GM19240 (cell line): ENCODE results near the gene ARPIN.
"Not testable (repeated sequence)": the region's sequence is repeated elsewhere in the genome, so short reads cannot be mapped to it uniquely, and the experiment has no call there.

Experiments
- DNase-seq: peaks from one replicate; pipeline ENCODE4 v3.0.0; 2011; ENCODE audit warnings: low spot score; ENCODE audit not compliant: insufficient read length

Gene ARPIN

DNA sequence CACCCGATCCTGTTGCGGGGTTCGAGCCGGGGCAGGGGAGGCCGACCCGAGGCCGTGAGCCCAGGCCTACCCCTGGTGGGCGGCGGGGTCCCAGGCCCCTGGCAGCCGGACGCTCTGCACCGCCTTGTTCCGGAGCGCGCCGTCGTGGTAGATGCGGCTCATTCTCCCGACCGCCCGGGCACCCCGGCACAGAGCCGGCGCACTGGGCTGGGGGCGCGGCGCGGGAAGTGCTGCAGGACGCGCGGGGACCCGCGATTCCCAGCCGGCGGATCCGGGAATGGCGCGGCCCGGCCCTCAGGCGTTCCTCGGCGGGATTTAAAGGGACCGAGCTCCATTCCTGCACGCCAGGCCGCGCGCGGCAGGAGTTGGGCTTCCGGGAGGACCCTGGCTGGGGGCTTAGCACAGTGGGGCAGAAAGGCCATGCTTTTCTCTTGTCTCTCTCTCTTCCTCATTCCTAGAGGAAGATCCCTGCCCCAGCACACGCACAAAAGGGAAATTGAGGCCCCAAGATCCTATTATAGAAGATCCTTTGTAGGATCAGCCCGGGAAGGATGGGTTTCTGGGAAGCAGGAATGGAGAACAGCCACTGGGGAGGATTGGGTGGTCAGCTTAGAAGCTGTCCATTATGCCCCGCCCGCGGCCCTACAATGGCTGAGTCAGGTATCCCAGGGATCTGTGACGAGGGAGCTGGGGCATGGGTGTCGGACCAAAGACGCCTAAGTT lies at the start of gene ARPIN:
Gene ARPIN, minus strand, starts transcription at position 279 of the 723 bp plus-strand sequence. Its CDS starts 117 bp downstream, at position 162.
- no peak for DNase-seq

DNA sequence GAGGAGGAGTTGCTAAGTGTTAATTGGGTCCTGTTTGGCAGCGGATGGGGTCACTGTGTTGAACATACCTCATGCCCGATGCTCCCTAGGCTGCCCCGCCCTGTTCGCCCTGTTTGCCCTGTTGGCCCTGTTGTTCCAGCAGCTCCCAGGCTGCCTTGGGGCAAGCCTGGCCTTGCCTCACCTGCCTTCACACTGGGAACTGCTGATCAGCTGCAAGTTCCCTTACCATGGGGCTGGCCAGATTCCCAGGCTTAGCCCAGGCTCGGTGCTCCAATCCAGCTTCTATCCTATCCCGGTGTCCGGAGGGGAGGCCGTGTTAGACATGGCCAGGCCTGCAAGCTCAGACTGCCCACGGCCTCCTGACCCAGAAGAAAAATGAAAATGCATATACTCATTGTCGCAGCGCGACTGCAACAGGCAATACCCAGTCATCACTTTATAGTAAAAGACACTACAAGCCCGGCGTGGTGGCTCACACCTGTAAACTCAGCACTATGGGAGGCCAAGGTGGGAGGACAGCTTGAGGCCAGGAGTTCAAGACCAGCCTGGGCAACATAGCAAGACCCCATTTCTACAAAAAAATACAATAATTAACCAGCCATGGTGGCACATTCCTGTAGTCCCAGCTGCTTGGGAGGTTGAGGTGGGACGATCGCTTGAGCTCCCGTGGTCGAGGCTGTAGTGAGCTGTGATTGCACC lies 45.5 kb upstream of the ARPIN start:
- no peak for DNase-seq

DNA sequence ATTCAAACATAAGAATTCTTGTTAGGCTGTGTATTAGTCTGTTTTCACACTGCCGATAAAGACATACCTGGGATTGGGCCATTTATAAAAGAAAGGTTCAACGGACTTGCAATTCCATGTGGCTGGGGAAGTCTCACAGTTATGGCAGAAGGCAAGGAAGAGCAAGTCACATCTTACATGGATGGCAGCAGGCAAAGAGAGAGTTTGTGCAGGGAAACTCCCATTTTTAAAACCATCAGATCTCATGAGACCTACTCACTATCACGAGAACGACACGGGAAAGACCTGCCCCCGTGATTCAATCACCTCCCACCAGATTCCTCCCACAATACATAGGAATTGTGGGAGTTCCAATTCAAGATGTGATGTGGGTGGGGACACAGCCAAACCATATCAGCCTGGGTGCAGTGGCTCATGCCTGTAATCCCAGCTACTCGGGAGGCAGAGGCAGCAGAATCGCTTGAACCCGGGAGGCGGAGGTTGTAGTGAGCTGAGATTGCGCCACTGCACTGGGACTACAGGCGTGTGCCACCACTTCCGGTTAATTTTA lies 42.8 kb upstream of the ARPIN start:
- not testable (repeated sequence) for DNase-seq

DNA sequence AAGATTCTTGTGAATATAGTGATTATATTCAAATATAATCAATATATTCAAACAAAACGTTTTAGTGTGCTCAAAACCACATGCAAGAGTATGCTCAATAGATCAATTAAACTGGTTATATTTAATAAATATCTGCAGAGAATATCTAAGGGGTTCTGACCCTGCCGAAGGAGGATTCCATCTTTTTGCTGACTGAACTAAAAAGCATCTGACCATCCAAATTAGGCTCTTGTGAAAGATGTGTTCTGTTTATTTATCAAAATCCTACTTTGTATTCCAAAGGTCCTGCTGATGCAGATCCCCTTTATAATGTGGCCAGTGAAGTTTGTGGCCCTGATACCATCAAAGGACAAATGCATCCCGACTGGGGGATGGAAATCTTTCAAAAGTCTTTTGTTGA lies 41.8 kb upstream of the ARPIN start:
- DNase-seq, result no peak

DNA sequence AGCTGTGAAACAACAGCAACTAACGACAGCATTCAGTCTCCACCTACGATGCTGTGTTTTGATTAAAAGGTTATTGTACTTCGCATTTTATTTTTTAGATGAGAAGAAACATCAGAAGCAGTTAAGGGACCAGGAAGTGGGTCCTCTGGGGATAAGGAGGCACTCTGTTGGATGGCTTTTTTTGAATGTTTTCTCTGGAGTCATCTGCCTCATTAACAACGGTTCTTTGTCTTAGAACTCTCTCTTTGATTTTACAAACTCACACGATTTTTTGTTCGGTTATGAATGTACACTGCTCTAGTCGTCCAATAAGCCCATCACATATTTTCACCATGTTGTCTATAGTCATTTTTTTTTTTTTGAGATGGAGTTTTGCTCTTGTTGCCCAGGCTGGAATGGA lies 36.0 kb upstream of the ARPIN start:
- DNase-seq, result no peak

DNA sequence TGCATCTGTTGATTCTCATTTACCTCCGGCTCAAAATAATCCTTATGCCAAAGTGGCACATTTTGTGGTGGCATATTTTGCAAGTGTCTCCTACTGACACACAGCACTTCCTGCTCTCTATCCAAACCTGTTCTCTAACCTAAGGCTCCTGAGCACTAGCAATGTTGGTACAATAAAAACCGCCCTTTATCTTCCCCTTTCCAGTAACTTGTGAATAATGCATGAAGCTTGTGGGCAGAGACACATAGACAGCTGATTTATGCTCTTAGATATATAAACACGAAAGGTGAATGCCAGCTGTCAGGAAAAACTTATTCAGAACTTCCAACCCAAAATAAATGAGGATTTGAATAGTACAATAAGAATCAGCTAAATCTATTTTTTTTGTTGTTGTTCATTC lies 34.6 kb upstream of the ARPIN start:
- no peak for DNase-seq

DNA sequence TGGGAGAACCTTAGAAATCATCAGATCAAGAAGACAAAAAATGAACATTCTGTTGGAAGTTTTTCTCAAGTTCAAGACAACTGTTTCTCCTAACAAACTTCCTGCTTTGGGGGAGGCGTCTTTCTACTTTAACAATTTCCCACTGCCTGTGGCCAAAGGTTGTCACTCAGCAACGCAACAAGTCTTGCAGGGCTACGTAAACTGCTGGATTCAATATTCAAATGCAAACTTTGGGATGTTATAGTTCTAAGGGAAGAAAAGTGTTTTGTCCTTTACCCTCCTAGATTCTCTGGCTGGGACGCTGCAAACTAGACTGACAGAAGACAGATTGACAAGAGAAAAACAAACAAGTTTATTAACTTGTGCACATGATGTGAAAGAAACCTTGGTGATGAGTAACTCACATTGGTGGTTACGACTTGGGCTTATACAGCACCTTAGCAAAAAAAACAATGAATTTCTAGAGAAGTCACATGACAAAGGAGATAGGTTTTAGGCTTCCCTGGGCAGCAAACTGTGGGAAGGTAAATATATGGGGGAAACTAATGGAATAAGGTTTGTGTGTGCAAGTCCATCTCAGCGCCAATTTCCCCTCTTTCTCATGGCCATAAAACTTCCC lies 34.0 kb upstream of the ARPIN start:
- DNase-seq, result no peak

DNA sequence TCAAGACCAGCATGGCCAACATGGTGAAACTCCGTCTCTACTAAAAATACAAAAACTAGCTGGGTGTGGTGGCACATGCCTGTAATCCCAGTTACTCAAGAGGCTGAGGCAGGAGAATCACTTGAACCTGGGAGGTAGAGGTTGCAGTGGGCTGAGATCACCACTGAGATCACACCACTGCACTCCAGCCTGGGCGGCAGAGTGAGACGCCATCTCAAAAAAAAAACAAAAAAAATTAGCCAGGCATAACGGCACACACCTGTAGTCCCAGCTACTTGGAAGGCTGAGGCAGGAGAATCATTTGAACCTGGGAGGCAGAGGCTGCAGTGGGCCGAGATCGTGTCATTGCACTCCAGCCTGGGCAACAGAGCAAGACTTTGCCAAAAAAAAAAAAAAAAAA lies 31.0 kb upstream of the ARPIN start:
- DNase-seq, result not testable (repeated sequence)

DNA sequence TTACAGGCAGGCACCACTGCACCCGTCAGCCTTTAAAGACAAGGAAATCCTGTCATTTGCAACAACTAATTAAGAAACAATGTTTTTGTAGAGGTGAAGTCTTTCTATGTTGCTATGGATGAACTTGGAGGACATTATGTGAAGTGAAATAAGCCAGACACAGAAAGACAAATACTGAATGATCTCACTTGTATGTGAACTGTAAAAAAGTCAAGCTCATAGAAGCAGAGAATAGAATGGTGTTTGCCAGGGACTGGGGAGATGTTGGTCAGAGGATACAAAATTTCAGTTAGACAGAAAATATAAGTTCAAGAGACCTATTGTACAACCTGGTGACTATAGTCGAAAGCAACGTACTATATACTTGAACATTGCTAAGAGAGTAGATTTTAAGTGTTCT lies 27.2 kb upstream of the ARPIN start:
- DNase-seq, result no peak

DNA sequence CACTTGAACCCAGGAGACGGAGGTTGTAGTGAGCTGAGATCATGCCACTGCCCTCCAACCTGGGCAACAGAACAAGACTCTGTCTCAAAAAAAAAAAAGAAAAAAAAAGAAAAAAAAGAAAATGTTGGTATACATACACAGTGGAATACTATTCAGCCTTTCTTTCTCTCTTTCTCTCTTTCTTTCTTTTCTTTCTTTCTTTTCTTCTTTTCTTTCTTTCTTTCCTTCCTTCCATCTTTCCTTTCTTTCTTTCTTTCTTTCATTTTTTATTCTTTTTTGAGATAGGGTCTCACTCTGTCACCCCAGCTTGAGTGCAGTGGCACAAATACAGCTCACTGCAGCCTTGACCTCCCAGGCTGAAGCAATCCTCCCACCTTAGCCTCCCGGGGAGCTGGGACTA lies 26.6 kb upstream of the ARPIN start:
- DNase-seq, result not testable (repeated sequence)

DNA sequence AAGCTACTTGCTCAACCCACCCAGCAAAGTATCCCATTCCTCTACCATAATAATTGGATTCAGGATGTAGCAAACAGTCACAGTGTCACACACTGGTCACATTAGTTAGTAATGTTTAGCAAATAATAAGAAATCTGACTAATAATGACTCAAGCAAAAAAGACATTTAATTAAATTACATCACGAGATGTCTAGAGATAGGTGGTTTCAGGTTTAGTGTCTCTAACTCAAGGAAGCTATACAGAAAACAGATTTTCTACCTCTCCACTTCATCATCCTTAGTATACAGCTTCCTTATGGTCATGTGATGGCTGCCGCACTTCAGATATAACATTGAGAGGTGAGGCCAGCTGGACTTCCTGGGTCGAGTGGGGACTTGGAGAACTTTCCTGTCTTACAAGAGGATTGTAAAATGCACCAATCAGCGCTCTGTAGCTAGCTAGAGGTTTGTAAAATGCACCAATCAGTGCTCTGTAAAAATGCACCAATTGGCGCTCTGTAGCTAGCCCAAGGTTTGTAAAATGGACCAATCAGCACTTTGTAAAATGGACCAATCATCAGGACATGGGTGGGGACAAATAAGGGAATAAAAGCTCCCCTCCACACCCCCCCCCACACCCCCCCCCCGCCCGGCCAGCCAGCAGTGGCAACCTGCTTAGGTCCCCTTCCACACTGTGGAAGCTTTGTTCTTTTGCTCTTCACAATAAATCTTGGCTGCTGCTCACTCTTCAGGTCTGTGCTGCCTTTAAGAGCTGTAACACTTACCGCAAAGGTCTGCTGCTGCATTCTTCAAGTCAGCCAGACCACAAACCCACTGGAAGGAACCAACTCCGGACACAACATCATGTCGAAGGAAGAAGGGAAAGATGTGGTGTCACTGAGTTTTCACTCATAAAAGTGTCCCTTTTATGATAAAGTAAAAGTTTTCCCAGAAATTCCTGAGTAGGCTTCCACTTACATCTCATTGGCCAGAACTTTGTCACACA lies 24.9 kb upstream of the ARPIN start:
- DNase-seq, result no peak

DNA sequence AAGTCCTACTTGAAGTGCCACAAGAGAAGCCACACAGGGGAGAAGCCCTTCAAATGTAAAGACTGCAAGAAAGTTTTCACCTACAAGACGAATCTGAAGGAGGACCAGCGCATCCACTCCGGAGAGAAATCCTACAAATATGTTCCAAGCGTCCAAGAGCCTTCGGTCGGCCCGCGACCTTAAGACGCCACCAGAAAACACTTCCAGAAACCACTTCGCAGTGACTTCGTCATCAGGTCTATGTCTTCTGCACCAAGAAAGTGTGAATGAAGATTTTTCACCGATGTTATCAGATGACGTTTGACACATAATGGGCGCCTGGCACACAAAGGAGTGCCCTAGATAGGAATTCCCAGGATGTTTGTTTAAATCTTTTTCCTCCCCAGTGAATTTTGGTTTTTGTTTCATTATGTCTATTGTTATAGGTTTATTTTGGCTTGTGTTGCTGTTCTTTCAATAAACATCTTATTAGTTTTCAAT lies 24.1 kb upstream of the ARPIN start:
- no peak for DNase-seq

DNA sequence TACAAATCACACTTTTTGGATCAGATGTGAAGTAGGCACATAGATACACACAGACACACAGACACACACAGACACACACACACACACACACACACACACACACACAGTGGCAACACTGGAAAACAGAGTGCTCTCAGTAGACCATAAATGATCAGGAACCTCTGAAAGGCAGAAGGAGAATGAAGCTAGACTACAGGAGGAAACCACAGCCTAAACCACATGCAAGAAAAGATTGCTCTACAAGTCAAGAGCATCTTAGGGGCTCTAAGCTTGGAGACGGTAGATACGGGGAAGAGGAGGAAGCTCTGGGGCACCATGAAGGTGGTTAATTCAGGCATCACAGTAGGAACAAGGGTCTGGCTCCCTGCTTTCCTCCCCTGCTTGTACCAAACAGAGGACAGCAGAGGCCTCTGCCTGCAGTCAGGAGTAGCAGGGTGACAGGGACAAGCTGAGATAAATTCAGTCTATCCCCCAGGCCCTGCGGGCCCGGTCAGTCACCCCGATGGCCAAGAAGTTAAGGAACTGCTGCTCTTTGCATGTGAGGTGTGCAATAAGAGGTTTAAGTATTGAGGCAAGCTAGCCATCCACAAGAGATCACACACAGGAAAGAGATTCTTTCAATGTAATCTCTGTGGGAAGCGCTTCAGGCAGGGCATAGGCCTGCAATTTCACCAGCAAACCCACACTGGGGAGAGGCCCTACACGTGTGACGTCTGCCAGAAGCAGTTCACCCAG lies 23.5 kb upstream of the ARPIN start:
- DNase-seq, result no peak

DNA sequence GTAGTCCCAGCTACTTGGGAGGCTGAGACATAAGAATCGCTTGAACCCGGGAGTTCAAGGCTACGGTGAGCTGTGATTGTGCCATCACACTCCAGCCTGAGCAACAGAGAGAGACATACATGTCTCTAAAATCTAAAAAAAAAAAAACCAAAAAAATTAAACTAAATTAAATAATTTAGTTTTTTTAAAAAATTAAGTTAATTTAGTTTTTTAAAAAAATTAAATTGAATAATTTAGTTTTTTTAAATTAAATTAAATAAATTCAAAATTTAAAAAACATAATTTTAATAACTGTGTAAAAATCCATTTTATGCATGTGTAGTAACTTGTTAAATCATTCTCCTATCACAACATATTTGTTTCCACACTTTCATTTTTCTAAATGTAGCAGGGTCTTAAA lies 20.1 kb upstream of the ARPIN start:
- DNase-seq, result no peak

DNA sequence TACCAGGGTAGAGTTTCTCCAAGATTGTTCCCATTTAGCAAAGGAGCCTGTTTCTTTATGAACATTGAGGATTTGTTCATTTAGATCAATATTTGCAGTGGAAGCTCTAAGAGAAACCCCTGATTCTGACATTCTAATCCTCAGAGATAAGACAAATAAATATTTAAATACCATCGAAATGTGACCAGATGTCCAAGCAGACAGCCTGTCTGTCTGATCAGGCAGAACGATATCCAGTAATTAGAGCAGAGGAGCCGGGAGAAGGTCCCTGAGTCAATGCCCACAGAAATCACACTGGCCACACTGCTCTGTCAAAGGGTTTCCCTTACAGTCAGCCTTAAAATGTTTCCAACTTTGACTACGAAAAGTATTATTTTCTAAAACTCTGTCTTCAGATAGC lies 15.7 kb upstream of the ARPIN start:
- no peak for DNase-seq

DNA sequence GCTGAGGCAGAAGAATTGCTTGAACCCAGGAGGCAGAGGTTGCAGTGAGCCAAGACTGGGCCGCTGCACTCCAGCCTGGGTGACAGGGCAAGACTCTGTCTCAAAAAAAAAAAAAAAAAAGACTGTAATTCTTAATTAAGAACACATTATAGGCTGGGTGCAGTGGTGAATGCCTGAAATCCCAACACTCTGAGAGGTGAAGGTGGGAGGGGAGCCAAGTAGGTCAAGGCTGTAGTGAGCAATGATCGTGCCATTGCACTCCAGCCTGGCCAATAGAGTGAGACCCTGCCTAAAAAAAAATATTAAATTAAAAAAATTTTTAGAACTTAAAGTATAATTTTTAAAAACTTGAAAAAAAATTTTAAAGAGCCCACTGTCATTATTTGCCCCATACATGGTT lies 13.4 kb upstream of the ARPIN start:
- no peak for DNase-seq

DNA sequence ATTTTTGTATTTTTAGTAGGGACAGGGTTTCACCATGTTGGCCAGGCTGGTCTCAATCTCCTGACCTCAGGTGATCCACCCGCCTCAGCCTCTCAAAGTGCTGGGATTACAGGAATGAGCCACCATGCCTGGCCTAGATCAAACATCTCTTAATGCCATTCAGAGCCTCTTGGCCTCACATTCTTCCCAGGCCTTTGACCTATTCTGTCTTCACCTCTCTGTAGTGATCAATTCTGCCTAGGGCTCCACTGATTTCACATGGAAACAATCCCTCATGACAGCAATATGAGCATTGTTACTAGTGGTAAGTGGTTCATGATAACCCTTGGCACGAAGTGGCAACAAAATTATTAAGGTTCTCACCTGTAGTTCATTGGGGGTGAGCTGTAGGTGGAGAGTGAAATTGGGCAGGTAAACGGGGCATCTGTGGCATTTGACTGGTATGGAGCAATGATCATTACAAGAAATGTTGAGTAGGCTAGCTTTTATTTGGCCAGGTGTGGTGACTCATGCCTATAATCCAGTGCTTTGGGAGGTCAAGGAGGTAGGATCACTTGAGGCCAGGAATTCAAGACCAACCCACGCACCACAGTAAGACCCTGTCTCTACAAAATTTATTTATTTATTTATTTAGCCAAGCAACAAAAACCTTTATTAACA lies 4.8 kb upstream of the ARPIN start:
- DNase-seq, result no peak

DNA sequence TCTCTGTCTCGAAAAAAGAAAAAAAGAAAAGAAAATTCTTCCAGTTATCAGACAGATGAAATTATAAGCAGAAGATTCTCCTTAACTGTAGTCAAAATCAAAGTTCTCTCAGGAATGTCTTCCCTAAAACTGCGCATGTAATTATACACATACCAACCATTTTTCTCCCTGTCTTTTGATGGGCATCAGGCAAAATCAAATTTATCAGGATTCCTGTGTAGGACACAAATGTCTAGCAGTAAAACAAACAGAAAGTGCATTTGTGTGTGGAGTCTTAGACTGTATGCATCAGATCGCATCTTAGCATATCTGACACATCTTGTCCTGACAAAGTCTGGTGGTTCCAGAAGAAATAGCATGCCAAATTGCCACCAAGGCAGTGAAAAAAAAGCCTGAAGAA lies 3.9 kb upstream of the ARPIN start:
- no peak for DNase-seq

DNA sequence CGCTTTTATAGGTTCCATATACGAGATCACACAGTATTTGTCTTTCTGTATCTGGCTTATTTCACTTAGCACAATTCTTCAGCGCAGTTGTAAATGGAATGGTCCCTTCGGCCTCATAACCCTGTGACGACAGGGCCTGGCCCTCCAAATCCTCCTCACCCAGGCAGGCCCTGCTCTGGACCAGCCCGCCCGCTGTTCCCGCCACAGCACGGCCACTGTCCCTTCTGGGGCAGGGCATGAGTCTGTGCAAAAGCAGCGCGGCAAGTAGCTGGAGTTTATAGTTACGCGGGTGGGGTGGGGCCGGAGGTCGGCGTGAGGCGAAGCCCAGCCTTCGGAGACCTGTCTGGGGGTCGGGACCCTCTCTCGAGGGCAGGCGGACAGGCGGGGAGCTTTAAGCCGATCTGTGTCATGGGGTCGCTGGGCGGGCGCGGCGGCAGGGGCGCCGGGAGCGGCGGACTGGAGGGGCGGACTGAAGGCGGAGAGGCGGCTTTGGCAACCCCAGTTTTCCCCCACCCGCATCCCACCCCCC lies 543 bp downstream of the ARPIN start:
- DNase-seq, result no peak
